Activated T-cell treated with anti-CD3 and anti-CD28 coated beads, Interleukin-2, amount 50 U/mL, for 48 hours (primary cell): Measurements from ENCODE around the gene ADCY1.

ENCODE experiments used
- DNase-seq, 2 experiments: peaks; one replicate each; pipeline ENCODE4 v3.0.0-alpha.2; 2020

The ADCY1 gene

DNA sequence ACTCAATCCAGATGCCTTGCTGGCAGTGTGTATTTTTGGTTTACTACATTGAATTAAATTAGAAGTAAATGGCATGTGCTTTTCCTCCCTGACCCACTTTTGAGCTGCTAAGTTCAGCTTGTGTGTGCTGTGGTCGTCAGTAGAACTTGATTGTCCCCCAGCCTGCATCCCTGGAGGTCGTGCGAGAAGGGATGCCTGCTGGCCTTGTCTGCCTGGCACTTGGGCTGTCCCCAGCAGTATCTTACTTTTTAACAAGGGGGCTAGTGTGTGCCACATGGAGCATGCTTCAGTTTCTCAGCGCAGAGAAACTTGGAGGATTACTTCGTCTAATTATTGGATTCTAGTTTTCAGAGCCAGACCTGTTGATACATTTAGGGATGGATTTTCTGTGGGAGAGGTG, 80.2 kb downstream of the ADCY1 start:
- DNase-seq, result no peak

DNA sequence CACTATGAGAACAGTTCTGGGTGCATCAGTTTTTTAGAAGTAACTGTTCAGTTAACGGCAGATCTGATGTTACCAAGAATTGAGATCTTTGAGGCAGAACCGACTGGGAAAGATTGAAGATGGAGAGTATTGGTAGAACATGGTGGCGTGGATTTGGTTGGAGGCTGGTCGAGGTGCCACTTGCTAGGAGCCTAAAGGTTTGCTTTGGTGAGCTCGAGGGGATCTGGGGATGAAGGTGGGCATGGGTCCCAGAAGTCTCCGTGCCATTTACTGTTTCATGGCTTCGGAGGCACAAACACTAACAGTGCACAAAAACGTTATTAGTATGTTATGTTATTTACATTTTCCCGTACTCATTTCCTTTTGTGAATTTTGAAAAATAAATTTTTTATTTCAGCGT, 81.4 kb downstream of the ADCY1 start:
- no peak for DNase-seq

DNA sequence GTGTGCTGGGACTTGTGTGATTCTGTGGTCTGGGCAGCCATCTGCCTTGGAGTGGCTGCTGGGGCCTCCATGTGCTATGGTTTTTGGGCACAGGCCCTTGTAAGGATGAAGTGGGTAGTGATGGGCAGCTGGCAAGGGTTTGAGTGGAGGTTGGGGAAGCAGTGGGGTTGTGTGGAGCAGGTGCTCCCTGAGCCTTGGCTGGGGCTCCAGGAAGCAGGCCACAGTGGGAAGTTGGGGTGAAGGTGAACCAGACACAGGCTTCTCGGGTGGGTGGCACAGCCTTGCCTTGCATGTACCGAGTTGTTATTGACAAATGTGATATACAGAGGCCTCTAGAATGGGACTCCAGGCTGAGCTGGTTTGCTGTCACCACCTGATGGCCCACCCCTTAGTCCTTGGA, 82.3 kb downstream of the ADCY1 start:
- no peak for DNase-seq

DNA sequence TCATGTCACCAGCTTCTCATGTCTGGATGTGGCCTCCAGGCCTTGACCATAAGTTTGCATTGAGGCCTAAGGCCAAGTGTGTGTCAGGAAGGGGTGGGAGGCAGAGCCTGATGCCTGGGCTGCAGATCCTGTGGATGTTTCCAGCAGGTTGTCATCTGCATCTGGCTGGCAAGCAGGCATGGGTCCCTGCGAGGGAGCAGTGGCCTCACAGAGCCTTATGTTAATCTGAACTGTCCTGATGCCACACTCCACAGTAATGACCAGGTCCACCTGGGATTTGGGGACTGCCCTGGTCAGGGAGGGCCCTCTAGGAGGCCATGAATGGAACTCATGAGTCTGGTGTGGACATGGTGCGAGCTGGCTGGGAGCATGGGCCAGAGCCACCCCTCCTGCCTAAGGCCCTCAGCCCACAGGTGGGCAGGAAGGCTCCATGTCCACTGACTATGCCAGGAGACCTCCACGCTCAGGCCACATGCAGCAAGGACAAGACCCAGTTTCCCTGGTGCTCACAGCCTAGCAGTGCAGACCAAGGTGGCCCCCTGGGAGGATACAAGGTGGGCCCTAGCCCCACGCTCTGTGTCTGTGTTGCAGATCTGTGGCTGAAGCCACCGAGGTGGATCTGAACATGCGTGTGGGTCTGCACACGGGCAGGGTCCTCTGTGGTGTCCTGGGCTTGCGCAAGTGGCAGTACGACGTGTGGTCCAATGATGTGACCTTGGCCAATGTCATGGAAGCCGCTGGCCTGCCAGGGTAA, 83.1 kb downstream of the ADCY1 start:
- no peak for DNase-seq

- no peak for DNase-seq
These were observed 83.9 kb downstream of the ADCY1 start for GRCh38 chr7:45657890-45658715.

GRCh38 chr7:45658716-45659495, 84.7 kb downstream of the ADCY1 start:
- no peak for DNase-seq

- no peak for DNase-seq
These were observed 85.5 kb downstream of the ADCY1 start for GRCh38 chr7:45659496-45660139.

DNA sequence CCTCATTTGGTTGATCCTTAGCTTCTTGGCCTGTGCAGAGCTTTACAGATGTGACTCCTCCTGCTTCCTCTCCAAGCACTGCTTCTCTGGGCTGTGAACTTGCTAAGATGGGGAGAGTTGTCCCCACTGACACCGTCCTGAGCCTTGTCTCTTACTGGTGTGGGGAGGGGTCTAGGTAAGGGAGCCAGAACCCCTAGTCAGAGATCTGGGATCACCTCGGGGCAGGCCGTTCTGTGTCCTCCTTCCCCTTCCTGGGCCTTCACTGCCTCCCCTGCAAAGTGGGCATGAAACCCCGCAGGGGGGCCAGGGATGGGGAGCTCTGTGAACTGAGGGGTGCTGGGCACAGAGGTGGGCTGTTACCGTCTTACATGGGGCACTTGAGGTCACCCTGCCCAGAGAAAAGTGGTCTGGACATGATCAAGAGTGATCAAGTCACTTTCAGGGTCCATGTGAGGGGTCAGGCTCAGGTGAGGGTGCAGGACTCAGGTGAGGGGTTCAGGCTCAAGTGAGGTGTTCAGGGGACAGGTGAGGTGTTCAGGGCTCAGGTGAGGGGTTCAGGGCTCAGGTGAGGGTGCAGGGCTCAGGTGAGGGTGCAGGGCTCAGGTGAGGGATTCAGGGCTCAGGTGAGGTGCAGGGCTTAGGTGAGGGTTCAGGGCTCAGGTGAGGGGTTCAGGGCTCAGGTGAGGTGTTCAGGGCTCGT, 86.2 kb downstream of the ADCY1 start:
- no peak for DNase-seq

- DNase-seq, result no peak
These were observed 86.7 kb downstream of the ADCY1 start for GRCh38 chr7:45660901-45661211.

DNA sequence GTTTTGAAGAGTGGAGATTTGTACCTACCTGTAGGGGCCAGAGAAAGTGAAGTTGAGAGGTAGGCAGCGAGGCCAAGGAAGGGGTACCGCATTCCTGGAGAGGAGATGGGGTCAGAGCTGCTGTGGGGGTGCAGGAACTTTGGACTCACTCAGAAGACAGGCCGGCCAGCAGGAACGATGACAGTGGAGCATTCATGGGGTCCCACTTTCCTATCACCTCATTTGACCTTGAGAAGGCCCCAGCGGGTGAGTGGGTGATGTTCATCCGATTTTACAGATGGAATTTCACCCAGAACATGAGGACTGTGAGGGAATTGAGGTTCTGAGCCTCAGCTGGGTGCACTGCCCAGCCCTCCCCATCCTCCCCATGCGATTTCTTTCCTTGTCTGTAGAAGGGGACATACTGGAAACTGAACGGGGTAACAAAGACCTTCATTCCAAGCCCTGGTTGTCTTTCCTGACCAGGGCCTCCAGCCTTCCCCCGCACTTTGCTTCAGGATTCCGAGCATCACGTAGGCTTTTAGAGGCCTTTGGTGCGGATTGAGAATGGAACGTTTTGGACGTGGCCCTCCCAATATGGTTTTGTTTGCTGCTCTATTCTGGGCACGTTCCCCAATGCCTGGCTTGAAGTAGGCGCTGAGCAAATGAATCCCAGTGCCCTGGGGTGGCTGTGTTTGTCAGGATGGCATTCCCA, 87.3 kb downstream of the ADCY1 start:
- no peak for DNase-seq

GRCh38 chr7:45662018-45662417, 87.8 kb downstream of the ADCY1 start:
- no peak for DNase-seq

GRCh38 chr7:45662540-45663166, 88.5 kb downstream of the ADCY1 start:
- DNase-seq, result no peak

DNA sequence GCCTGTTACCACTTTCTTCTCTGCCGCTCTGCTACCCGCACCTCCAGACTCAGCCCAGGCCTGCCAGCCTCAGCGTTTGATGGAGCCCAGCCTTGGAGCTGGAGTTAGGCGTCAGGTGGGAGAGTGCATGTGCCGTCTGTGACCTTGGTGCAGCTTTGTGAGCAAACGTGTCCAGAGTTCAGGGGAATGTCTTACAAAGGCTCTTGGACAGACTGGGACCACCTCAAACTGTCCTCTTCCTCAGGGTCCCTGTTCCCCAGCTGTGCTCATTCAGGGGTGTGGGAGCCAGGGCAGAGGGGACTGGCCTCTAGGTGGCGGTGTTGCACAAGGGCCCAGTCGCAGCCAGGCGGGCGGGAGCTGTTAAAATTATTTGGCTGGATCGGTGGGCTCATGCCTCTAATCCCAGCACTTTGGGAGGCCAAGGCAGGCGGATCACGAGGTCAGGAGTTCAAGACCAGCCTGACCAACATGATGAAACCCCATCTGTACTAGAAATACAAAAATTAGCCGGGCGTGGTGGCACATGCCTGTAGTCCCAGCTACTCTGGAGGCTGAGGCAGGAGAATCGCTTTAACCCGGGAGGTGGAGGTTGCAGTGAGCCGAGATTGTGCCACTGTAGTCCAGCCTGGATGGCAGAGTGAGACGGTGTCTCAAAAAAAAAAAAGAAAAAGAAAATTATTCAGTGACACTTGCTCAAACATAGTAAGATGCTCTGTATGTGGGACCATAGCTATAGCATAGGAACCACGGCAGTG, 89.2 kb downstream of the ADCY1 start:
- DNase-seq, result peak; percentile 35 to 52

GRCh38 chr7:45663965-45664633, 89.9 kb downstream of the ADCY1 start:
- DNase-seq, result no peak

DNA sequence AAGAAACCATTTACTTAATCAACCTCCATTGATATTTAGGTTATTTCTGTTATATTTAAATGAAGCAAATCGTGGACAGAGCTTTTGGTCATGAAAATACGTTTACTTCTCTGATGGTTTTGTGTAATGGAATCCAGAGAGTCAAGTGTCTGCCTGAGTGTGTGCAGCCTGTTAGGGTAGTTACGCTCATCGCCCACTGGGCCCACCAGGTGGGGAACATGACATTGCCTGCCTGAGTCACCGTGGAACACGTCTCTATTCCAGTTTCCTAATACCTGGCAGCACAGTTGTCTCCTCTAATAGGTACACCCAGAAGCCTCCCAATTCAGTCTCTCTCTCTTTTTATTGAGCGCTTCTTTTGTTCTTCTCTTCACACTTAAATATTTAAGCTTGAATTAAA, 91.0 kb downstream of the ADCY1 start:
- DNase-seq, result no peak

- DNase-seq, result peak in 1 of 2 experiments; percentile 1
These were observed 96.1 kb downstream of the ADCY1 start for GRCh38 chr7:45670227-45670626.

GRCh38 chr7:45670717-45671116, 96.5 kb downstream of the ADCY1 start:
- peak in 1 of 2 experiments; percentile 7 for DNase-seq

GRCh38 chr7:45677311-45677900, 103.2 kb downstream of the ADCY1 start:
- DNase-seq, result no peak

DNA sequence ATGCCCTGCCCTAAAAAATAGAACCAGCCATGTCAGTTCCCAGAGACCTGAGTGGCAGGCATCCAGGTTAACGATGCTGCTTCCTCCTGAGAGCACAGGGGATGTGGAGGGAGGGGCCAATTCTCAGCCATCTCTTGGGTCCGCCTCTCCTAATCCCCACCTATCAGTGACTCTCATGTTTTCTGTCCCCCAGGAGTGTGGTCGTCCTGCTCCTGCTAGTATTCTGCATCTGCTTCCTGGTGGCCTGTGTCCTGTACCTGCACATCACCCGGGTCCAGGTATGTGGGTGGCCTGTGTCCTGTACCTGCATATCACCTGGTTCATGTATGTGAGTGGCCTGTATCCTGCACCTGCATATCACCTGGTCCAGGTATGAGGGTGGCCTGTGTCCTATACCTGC, 105.3 kb downstream of the ADCY1 start:
- DNase-seq, result no peak

- DNase-seq, result no peak
These were observed 106.6 kb downstream of the ADCY1 start for GRCh38 chr7:45680776-45681175.
